AG09319 (cell line): ENCODE results near the gene SPDL1.
A peak's percentile ranks its signal among the peaks of the same experiment; 100 is the strongest.

Experiments used
- DNase-seq: peaks from one replicate; pipeline ENCODE4 v3.0.0-alpha.2; 2010; ENCODE audit warnings: low read depth; ENCODE audit errors: extremely low read depth
- CTCF ChIP-seq: IDR thresholded peaks from 2 replicates; pipeline ENCODE4 v1.5.1; 2011; ENCODE audit warnings: low read depth, mild to moderate bottlenecking, inconsistent platforms, low read length, moderate library complexity

The SPDL1 gene

GRCh38 chr5:169583424-169584220 is at the start of gene SPDL1:
SPDL1 (plus strand) TSS chr5:169583773; CDS start chr5:169588417, 4,644 bp downstream.
- TF ChIP-seq CTCF = no peak

GRCh38 chr5:169534311-169534880 is 49.2 kb upstream of the SPDL1 start:
- DNase-seq = no peak
- no peak for TF ChIP-seq CTCF

More at GRCh38 chr5:169583424-169584220, at the start of gene SPDL1:
- peak; percentile 93 for DNase-seq

- DNase-seq = no peak
- TF ChIP-seq CTCF = no peak
Measured at GRCh38 chr5:169534939-169535338, 48.6 kb upstream of the SPDL1 start.

GRCh38 chr5:169538944-169539343 is 44.6 kb upstream of the SPDL1 start:
- TF ChIP-seq CTCF = no peak
- DNase-seq = no peak

- no peak for TF ChIP-seq CTCF
Measured at GRCh38 chr5:169542811-169543210, 40.8 kb upstream of the SPDL1 start.

GRCh38 chr5:169544264-169544950 is 39.2 kb upstream of the SPDL1 start:
- no peak for TF ChIP-seq CTCF
- DNase-seq = no peak

More at GRCh38 chr5:169542811-169543210, 40.8 kb upstream of the SPDL1 start:
- DNase-seq = no peak

GRCh38 chr5:169545762-169546161 is 37.8 kb upstream of the SPDL1 start:
- TF ChIP-seq CTCF = no peak
- no peak for DNase-seq
